Liver (tissue), 9 donors: ENCODE data around the gene NOL4L. TPM values are rescaled to one million over a fixed set of nuclear protein-coding genes. Genes with fewer than 3 reads are reported as not detected.

Experiments used
- DNase-seq: peaks from one replicate; pipeline ENCODE4 v3.0.0-alpha.2; 2017; ENCODE audit warnings: low spot score
- H3K27ac ChIP-seq, 2 donors: one replicate each; pipeline ENCODE4 v1.7.0; 2013; ENCODE audit warnings: inconsistent platforms in 2 of 2, low read length in 2 of 2, control low read depth in 1 of 2, low read depth in 1 of 2, mild to moderate bottlenecking in 1 of 2
- H3K27me3 ChIP-seq, 4 donors: one replicate each; pipeline versions ENCODE4 v1.6.1 to v1.7.0; 2013; ENCODE audit warnings: low read length in 3 of 4, inconsistent platforms in 1 of 4, mild to moderate bottlenecking in 1 of 4, moderate library complexity in 1 of 4; ENCODE audit not compliant: control insufficient read depth in 4 of 4, insufficient read depth in 4 of 4
- H3K36me3 ChIP-seq, 4 donors: one replicate each; pipeline versions ENCODE4 v1.6.1 to v1.7.0; 2013; ENCODE audit warnings: low read length in 3 of 4, mild to moderate bottlenecking in 3 of 4, low read depth in 1 of 4, moderate library complexity in 1 of 4; ENCODE audit not compliant: control insufficient read depth in 4 of 4, insufficient read depth in 3 of 4
- H3K4me1 ChIP-seq, 4 donors: one replicate each; pipeline versions ENCODE4 v1.6.1 to v1.7.0; 2013; ENCODE audit warnings: low read length in 3 of 4, mild to moderate bottlenecking in 3 of 4, moderate library complexity in 1 of 4; ENCODE audit not compliant: control insufficient read depth in 4 of 4, insufficient read depth in 4 of 4
- H3K4me3 ChIP-seq, 3 donors: one replicate each; pipeline versions ENCODE4 v1.6.1 to v1.7.0; 2013; ENCODE audit warnings: low read length in 3 of 3, control low read depth in 1 of 3, low read depth in 1 of 3, mild to moderate bottlenecking in 1 of 3
- H3K9ac ChIP-seq, 2 donors: one replicate each; pipeline ENCODE4 v1.7.0; 2013; ENCODE audit warnings: low read length in 2 of 2, mild to moderate bottlenecking in 2 of 2, moderate library complexity in 2 of 2, control low read depth in 1 of 2, low read depth in 1 of 2
- H3K9me3 ChIP-seq, 4 donors: one replicate each; pipeline versions ENCODE4 v1.6.1 to v1.7.0; 2013; ENCODE audit warnings: low read length in 3 of 4; ENCODE audit not compliant: control insufficient read depth in 4 of 4
- FOXA1 ChIP-seq: IDR thresholded peaks from 2 replicates; pipeline ENCODE4 v1.6.1; 2016; ENCODE audit warnings: antibody characterized with exemption
- HNF4G ChIP-seq: IDR thresholded peaks from 2 replicates; pipeline ENCODE4 v1.6.1; 2016; ENCODE audit warnings: antibody characterized with exemption
- NR2F2 ChIP-seq: IDR thresholded peaks from 2 replicates; pipeline ENCODE4 v1.6.1; 2016; ENCODE audit warnings: antibody characterized with exemption
- RAD21 ChIP-seq, 2 donors: IDR thresholded peaks; 2 replicates each; pipeline ENCODE4 v1.6.1; 2016; ENCODE audit warnings: antibody characterized with exemption in 2 of 2, mild to moderate bottlenecking in 2 of 2
- REST ChIP-seq: IDR thresholded peaks from 2 replicates; pipeline ENCODE4 v1.6.1; 2016; ENCODE audit warnings: antibody characterized with exemption, mild to moderate bottlenecking
- SP1 ChIP-seq: IDR thresholded peaks from 2 replicates; pipeline ENCODE4 v1.6.1; 2018; ENCODE audit warnings: antibody characterized with exemption, mild to moderate bottlenecking
- TAF1 ChIP-seq: conservative IDR thresholded peaks from 2 replicates; pipeline ENCODE4 v1.6.1; 2016; ENCODE audit warnings: antibody characterized with exemption, mild to moderate bottlenecking
- YY1 ChIP-seq: IDR thresholded peaks from 2 replicates; pipeline ENCODE4 v1.6.1; 2016; ENCODE audit warnings: antibody characterized with exemption, mild to moderate bottlenecking
- WGBS: extraction: QIAGEN DNeasy Blood & Tissue Kit; methylation state at CpG from one replicate; pipeline ENCODE4 v1.1.7; 2013; 5-methylcytosine and 5-hydroxymethylcytosine counted together
- polyA plus RNA-seq, 2 donors: library from polyadenylated mRNA; stranded (reverse) in 1 of 2; unstranded in 1 of 2; fragments of 200-250 nt in 1 of 2; fragments of >200 nt in 1 of 2; fragmentation: Nextera tagmentation in 1 of 2; extraction: Ambion mirVana in 1 of 2; gene quantifications; one replicate each; pipeline versions ENCODE4 v1.2.1 to v1.2.3, GENCODE V29; 2013 to 2015
- total RNA-seq, 2 donors: library from RNA; depleted of rRNA; stranded (reverse); fragments of >200 nt; gene quantifications; one replicate each; pipeline ENCODE4 v1.2.3, GENCODE V29; 2014
- TF ChIP-seq, protein P1 (sequence below): IDR thresholded peaks from 2 replicates; pipeline ENCODE4 v1.6.1; 2016; ENCODE audit warnings: antibody characterized with exemption
- TF ChIP-seq, protein P2 (sequence below): IDR thresholded peaks from 2 replicates; pipeline ENCODE4 v1.6.1; 2016; ENCODE audit warnings: antibody characterized with exemption
- donor health status: healthy.
- donor health status: healthy.
- donor health status: healthy.
- donor health status: healthy.
- donor health status: healthy.

Gene NOL4L
- total and polyA plus RNA-seq, 4 donors, result 2.2 to 6.8 (median 4.3) TPM

DNA sequence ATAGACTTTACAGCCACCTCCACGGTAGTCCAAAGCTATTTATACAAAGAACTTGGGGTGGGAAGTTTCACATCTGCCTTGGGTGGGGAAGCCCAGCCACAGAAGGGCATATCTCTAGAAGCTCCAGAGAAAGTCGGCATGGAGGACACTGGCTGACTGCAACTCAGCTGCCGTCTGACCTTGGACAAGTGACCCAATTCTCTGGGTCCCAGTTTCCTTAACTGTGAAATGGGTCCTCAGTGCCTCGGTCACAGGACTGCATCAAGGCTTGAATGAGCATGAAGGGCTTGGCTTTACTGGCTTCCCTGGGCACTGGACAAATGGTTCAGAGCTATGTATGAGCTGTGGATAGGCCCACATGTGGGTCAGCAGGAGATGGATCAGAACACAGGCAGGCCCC, 58.6 kb downstream of the NOL4L start:
- TF ChIP-seq REST (no peak), SP1 (no peak), YY1 (no peak)
- TF ChIP-seq, protein P1, sequence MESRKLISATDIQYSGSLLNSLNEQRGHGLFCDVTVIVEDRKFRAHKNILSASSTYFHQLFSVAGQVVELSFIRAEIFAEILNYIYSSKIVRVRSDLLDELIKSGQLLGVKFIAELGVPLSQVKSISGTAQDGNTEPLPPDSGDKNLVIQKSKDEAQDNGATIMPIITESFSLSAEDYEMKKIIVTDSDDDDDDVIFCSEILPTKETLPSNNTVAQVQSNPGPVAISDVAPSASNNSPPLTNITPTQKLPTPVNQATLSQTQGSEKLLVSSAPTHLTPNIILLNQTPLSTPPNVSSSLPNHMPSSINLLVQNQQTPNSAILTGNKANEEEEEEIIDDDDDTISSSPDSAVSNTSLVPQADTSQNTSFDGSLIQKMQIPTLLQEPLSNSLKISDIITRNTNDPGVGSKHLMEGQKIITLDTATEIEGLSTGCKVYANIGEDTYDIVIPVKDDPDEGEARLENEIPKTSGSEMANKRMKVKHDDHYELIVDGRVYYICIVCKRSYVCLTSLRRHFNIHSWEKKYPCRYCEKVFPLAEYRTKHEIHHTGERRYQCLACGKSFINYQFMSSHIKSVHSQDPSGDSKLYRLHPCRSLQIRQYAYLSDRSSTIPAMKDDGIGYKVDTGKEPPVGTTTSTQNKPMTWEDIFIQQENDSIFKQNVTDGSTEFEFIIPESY, result no peak
- Histone ChIP-seq H3K9me3 (no peaks in the 10 kb centered on the region), H3K9ac (no peak overlapping the region), H3K36me3 (no peaks in the 10 kb centered on the region), H3K27me3 (no peaks in the 10 kb centered on the region), H3K4me3 (no peak overlapping the region), H3K27ac (no peak overlapping the region), H3K4me1 (peaks cover 6 to 32% (median 18%) of the 10 kb centered on the region in 4 donors)
- no peak for DNase-seq
- WGBS, result 66% methylated on average over 4 of the region's 4 CpGs

DNA sequence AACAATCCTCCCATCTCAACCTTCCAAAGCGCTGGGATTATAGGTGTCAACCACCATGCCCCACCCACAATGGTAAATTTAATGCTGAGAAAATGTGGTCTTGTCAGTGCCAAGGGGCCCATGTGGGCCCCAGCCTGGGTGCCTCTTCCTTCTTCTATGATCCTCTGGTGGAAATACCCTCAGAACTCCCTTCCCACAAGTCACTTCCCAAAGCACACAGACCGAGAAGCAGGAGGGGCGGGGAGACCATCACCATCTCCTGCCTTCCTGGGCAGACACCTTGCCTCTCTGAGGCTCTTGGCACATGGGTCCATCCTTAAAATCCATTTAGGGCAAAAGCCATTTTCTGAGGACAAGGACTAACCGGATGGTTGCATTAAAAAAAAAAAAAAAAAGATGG, 59.0 kb downstream of the NOL4L start:
- TF ChIP-seq, protein P2, sequence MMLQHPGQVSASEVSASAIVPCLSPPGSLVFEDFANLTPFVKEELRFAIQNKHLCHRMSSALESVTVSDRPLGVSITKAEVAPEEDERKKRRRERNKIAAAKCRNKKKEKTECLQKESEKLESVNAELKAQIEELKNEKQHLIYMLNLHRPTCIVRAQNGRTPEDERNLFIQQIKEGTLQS, result no peak
- no peak for TF ChIP-seq FOXA1
- no peak for TF ChIP-seq RAD21 (IDR thresholded peaks at IDR 0.05)
- TF ChIP-seq REST, result no peak
- no peak for TF ChIP-seq NR2F2
- TF ChIP-seq, protein P1, result no peak
- no peak for TF ChIP-seq HNF4G
- TF ChIP-seq TAF1, result no peak
- H3K27ac ChIP-seq, result no peak overlapping the region
- no peaks in the 10 kb centered on the region for H3K9me3 ChIP-seq
- H3K9ac ChIP-seq, result no peak overlapping the region
- H3K4me3 ChIP-seq, result no peak overlapping the region
- no peaks in the 10 kb centered on the region for H3K27me3 ChIP-seq
- no peak for DNase-seq
- H3K36me3 ChIP-seq, result no peaks in the 10 kb centered on the region
- peaks cover 6 to 32% (median 18%) of the 10 kb centered on the region in 4 donors for H3K4me1 ChIP-seq
- WGBS, result 87% methylated on average over 4 of the region's 4 CpGs
